CD14-positive monocyte (primary cell): Measurements from ENCODE around the gene MEGF6. TPM values are rescaled to one million over a fixed set of nuclear protein-coding genes. Genes with fewer than 3 reads are reported as not detected.

Experiments
- DNase-seq, 3 donors: peaks; one replicate each; pipeline ENCODE4 v3.0.0-alpha.2; 2011 to 2022
- H2AFZ ChIP-seq: 2 replicates; pipeline ENCODE4 v1.6.0; 2012; ENCODE audit warnings: mild to moderate bottlenecking, low read depth, low read length, inconsistent platforms; ENCODE audit not compliant: insufficient read depth, poor library complexity, severe bottlenecking
- H3K27ac ChIP-seq, 2 donors: 1 replicate in 1 of 2; 2 replicates in 1 of 2; pipeline ENCODE4 v1.5.1; 2012 to 2013; ENCODE audit warnings: low read length in 2 of 2, control low read depth in 1 of 2, inconsistent platforms in 1 of 2, low read depth in 1 of 2, mild to moderate bottlenecking in 1 of 2
- H3K27me3 ChIP-seq, 2 donors: one replicate each; pipeline versions ENCODE4 v1.6.0 to v1.6.1; 2011 to 2013; ENCODE audit warnings: low read length in 2 of 2; ENCODE audit not compliant: control insufficient read depth in 2 of 2, insufficient read depth in 2 of 2
- H3K36me3 ChIP-seq, 2 donors: replicated peaks in 1 of 2; 1 replicate in 1 of 2; 2 replicates in 1 of 2; pipeline versions ENCODE4 v1.5.1 to v1.6.1; 2012 to 2013; ENCODE audit warnings: low read length in 2 of 2, control low read depth in 1 of 2, inconsistent platforms in 1 of 2, mild to moderate bottlenecking in 1 of 2; ENCODE audit not compliant: insufficient read depth in 2 of 2, control insufficient read depth in 1 of 2
- H3K4me1 ChIP-seq, 2 donors: 1 replicate in 1 of 2; 2 replicates in 1 of 2; pipeline versions ENCODE4 v1.5.1 to v1.6.1; 2012 to 2013; ENCODE audit warnings: low read length in 2 of 2, control low read depth in 1 of 2, inconsistent platforms in 1 of 2, mild to moderate bottlenecking in 1 of 2, moderate library complexity in 1 of 2; ENCODE audit not compliant: insufficient read depth in 2 of 2, control insufficient read depth in 1 of 2
- H3K4me2 ChIP-seq: replicated peaks from 2 replicates; pipeline ENCODE3; 2012; ENCODE audit warnings: low read length, moderate library complexity, mild to moderate bottlenecking; ENCODE audit not compliant: poor library complexity, severe bottlenecking; ENCODE audit errors: extremely low read depth
- H3K4me3 ChIP-seq, 3 experiments: fragments of 200-600 bp in 1 of 3; sonication (generic) in 1 of 3; replicated peaks in 1 of 3; 1 replicate in 2 of 3; 2 replicates in 1 of 3; pipeline ENCODE4 v1.5.1; 2011 to 2013; ENCODE audit warnings: low read length in 3 of 3, mild to moderate bottlenecking in 3 of 3, control low read depth in 2 of 3, low read depth in 2 of 3, inconsistent platforms in 1 of 3, moderate library complexity in 1 of 3
- H3K79me2 ChIP-seq: 2 replicates; pipeline ENCODE4 v1.6.0; 2012; ENCODE audit warnings: mild to moderate bottlenecking, control low read depth, inconsistent platforms, low read length, moderate library complexity; ENCODE audit not compliant: insufficient read depth
- H3K9ac ChIP-seq: 2 replicates; pipeline ENCODE4 v1.6.0; 2017; ENCODE audit warnings: low read length, mild to moderate bottlenecking; ENCODE audit not compliant: insufficient read depth, poor library complexity, severe bottlenecking
- H3K9me3 ChIP-seq, 2 donors: replicated peaks in 1 of 2; 1 replicate in 1 of 2; 2 replicates in 1 of 2; pipeline versions ENCODE4 v1.5.1 to v1.6.1; 2012 to 2013; ENCODE audit warnings: low read length in 2 of 2, control low read depth in 1 of 2; ENCODE audit not compliant: control insufficient read depth in 1 of 2, insufficient read depth in 1 of 2
- H4K20me1 ChIP-seq: 2 replicates; pipeline ENCODE4 v1.6.0; 2012; ENCODE audit warnings: mild to moderate bottlenecking, low read length, control low read depth, moderate library complexity; ENCODE audit not compliant: insufficient read depth
- H3K27ac Mint-ChIP-seq, 7 donors: one replicate each; pipeline ENCODE4 v1.8.0; 2020; ENCODE audit warnings: mild to moderate bottlenecking in 7 of 7, mixed read lengths in 7 of 7, moderate library complexity in 6 of 7, inconsistent platforms in 2 of 7
- H3K27me3 Mint-ChIP-seq, 3 donors: one replicate each; pipeline ENCODE4 v1.8.0; 2021 to 2022; ENCODE audit warnings: low read depth in 3 of 3, mild to moderate bottlenecking in 3 of 3, mixed read lengths in 3 of 3, moderate library complexity in 3 of 3, inconsistent platforms in 1 of 3
- H3K36me3 Mint-ChIP-seq, 2 donors: one replicate each; pipeline ENCODE4 v1.8.0; 2020; ENCODE audit warnings: mixed read lengths in 2 of 2, inconsistent platforms in 1 of 2, mild to moderate bottlenecking in 1 of 2
- H3K4me1 Mint-ChIP-seq: one replicate; pipeline ENCODE4 v1.8.0; 2020; ENCODE audit warnings: mild to moderate bottlenecking, mixed read lengths
- H3K4me3 Mint-ChIP-seq, 2 donors: one replicate each; pipeline ENCODE4 v1.8.0; 2020; ENCODE audit warnings: mild to moderate bottlenecking in 2 of 2, mixed read lengths in 2 of 2, moderate library complexity in 1 of 2
- H3K9me3 Mint-ChIP-seq, 7 donors: one replicate each; pipeline ENCODE4 v1.8.0; 2020 to 2022; ENCODE audit warnings: mixed read lengths in 7 of 7, mild to moderate bottlenecking in 6 of 7, moderate library complexity in 6 of 7, inconsistent platforms in 2 of 7
- CTCF ChIP-seq: fragments of 200-600 bp; IDR thresholded peaks from one replicate; pipeline ENCODE4 v1.8.0; 2022; ENCODE audit warnings: antibody characterized with exemption, mild to moderate bottlenecking
- WGBS: methylation state at CpG from one replicate; pipeline ENCODE4 v1.1.5; 2013; ENCODE audit warnings: missing lambda C conversion rate; ENCODE audit not compliant: insufficient coverage; 5-methylcytosine and 5-hydroxymethylcytosine counted together
- intact Hi-C, 2 donors: fragments of 100-400 bp; cut with micrococcal nuclease; formaldehyde crosslinking; loops; one replicate each; pipeline versions ENCODE4 v1.15.0 to v1.15.1; 2023
- polyA plus RNA-seq, 3 donors: library from polyadenylated mRNA; depleted of rRNA in 1 of 3; unstranded in 2 of 3; stranded (reverse) in 1 of 3; fragments of 300-500 nt in 2 of 3; fragments of >200 nt in 1 of 3; fragmentation: Illumina TruSeq in 2 of 3; gene quantifications; 1 replicate in 2 of 3; 2 replicates in 1 of 3; pipeline ENCODE4 v1.2.3, GENCODE V29; 2012 to 2021

Gene MEGF6
- polyA plus RNA-seq, 3 donors = 0.39 to 3.8 (median 1.2) TPM

DNA sequence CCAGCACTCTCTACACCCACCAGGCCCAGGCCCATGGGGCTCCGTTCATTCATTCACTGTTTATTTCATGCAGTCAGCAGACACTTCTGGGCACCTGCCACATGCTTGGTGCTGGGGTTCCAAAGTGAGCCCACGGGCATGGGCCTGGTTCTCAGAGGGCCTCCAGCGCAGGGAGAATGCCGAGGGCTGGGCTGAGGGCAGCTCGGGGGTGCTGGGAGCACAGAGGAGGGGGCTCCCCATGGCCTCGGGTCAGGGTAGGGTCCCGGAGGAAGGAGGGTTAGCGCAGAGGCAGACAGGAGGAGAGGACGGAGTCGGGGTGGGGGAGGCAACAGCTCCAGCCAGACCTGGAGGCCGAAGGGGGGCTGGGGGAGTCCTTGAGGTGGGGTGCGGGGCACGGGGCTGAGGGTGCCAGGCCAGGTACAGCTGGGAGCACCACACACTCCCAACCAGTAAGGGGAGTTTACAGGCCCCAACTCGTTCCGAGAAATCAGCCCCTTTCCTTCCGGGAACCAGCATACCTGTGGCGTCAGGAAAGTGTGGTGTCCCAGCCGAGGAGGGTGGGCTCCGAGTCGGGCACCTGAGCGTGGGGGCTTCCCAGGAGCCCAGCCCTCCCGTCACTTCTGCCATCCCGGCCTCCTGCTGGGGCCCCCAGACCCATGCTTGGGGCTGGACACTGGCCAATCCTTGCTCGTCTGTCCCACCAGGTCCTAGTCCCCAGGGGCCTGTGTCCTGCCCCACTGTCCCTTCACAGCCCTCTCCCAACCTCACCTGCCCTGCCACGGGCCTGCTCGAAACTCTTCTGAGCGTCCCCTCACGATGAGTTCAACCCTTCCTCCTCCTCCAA is 146.0 kb downstream of the MEGF6 start:
- no peaks in the 10 kb centered on the region for H3K27me3 ChIP-seq
- TF ChIP-seq CTCF = no peak
- 86% methylated on average over 20 of the region's 28 CpGs for WGBS
- H3K9me3 ChIP-seq = no peaks in the 10 kb centered on the region
- intact Hi-C loops = no loop called here
- H3K4me1 Mint-ChIP-seq = no peaks in the 10 kb centered on the region
- no peak overlapping the region for H2AFZ ChIP-seq
- no peak overlapping the region for H3K27ac ChIP-seq
- peaks cover 0 to 1% (median 0%) of the 10 kb centered on the region in 7 donors for H3K9me3 Mint-ChIP-seq
- DNase-seq = no peak
- no peaks in the 10 kb centered on the region for H3K36me3 Mint-ChIP-seq
- no peaks in the 10 kb centered on the region for H3K36me3 ChIP-seq
- H3K9ac ChIP-seq = no peak overlapping the region
- H3K4me1 ChIP-seq = no peaks in the 10 kb centered on the region
- no peak overlapping the region for H3K27ac Mint-ChIP-seq
- H3K4me3 ChIP-seq = no peak overlapping the region
- H4K20me1 ChIP-seq = no peaks in the 10 kb centered on the region
- H3K27me3 Mint-ChIP-seq = peaks cover 0 to 2% (median under 1%) of the 10 kb centered on the region in 3 donors
- no peak overlapping the region for H3K4me3 Mint-ChIP-seq
- no peaks in the 10 kb centered on the region for H3K79me2 ChIP-seq
- no peak overlapping the region for H3K4me2 ChIP-seq

- no peaks in the 10 kb centered on the region for H3K36me3 ChIP-seq
- TF ChIP-seq CTCF = no peak
- 91% methylated on average over 10 of the region's 11 CpGs for WGBS
- DNase-seq = no peak
- intact Hi-C loops = no loop called here
- H3K27me3 Mint-ChIP-seq = peaks cover under 1 to 2% (median 1%) of the 10 kb centered on the region in 3 donors
- H3K4me1 ChIP-seq = no peaks in the 10 kb centered on the region
- no peak overlapping the region for H3K27ac ChIP-seq
- H3K27ac Mint-ChIP-seq = no peak overlapping the region
- no peaks in the 10 kb centered on the region for H3K36me3 Mint-ChIP-seq
- H3K4me3 ChIP-seq = no peak overlapping the region
- H3K4me2 ChIP-seq = no peak overlapping the region
- no peaks in the 10 kb centered on the region for H3K79me2 ChIP-seq
- H3K9me3 ChIP-seq = no peaks in the 10 kb centered on the region
- H3K4me1 Mint-ChIP-seq = no peaks in the 10 kb centered on the region
- no peak overlapping the region for H3K4me3 Mint-ChIP-seq
- no peak overlapping the region for H3K9ac ChIP-seq
- no peaks in the 10 kb centered on the region for H4K20me1 ChIP-seq
- H3K27me3 ChIP-seq = no peaks in the 10 kb centered on the region
- no peaks in the 10 kb centered on the region for H3K9me3 Mint-ChIP-seq
- no peak overlapping the region for H2AFZ ChIP-seq
These were observed 146.7 kb downstream of the MEGF6 start for GRCh38 chr1:3464649-3465025.
